NT2/D1 (cell line): ENCODE results near the gene SORCS1.

Experiments
- DNase-seq: peaks from one replicate; pipeline ENCODE4 v3.0.0-alpha.2; 2011; ENCODE audit warnings: low read depth, low spot score
- H3K27me3 ChIP-seq: 2 replicates; pipeline ENCODE4 v1.6.0; 2011; ENCODE audit warnings: mild to moderate bottlenecking; ENCODE audit not compliant: insufficient read length, insufficient read depth
- H3K36me3 ChIP-seq: 2 replicates; pipeline ENCODE4 v1.6.1; 2011; ENCODE audit warnings: mild to moderate bottlenecking, low read length, mixed read lengths; ENCODE audit not compliant: insufficient read depth, insufficient read length
- H3K4me1 ChIP-seq: 2 replicates; pipeline ENCODE4 v1.5.1; 2011; ENCODE audit not compliant: insufficient read depth, insufficient read length
- H3K4me3 ChIP-seq: 2 replicates; pipeline ENCODE4 v1.5.1; 2011; ENCODE audit warnings: low read depth; ENCODE audit not compliant: insufficient read length
- H3K9ac ChIP-seq: 2 replicates; pipeline ENCODE4 v1.6.0; 2011; ENCODE audit warnings: low read depth; ENCODE audit not compliant: insufficient read length
- H3K9me3 ChIP-seq: 2 replicates; pipeline ENCODE4 v1.5.1; 2011; ENCODE audit warnings: mild to moderate bottlenecking, low read length; ENCODE audit not compliant: insufficient read depth
- SUZ12 ChIP-seq: IDR thresholded peaks from 2 replicates; pipeline ENCODE4 v1.6.1; 2011; ENCODE audit not compliant: insufficient read length, insufficient read depth; ENCODE audit errors: extremely low read depth
- YY1 ChIP-seq: IDR thresholded peaks from 2 replicates; pipeline ENCODE4 v1.6.1; 2011; ENCODE audit not compliant: insufficient read length, insufficient read depth
- ZNF274 ChIP-seq: IDR thresholded peaks from 2 replicates; pipeline ENCODE4 v1.6.1; 2011; ENCODE audit warnings: mild to moderate bottlenecking, low read depth, low read length

SORCS1 gene

GRCh38 chr10:106727170-106727569 lies 437.3 kb downstream of the SORCS1 start:
- no peaks in the 10 kb centered on the region for H3K36me3 ChIP-seq
- no peak overlapping the region for H3K9ac ChIP-seq
- H3K27me3 ChIP-seq = no peaks in the 10 kb centered on the region
- no peak for DNase-seq
- TF ChIP-seq SUZ12 = no peak
- no peak for TF ChIP-seq ZNF274
- no peak for TF ChIP-seq YY1
- H3K4me1 ChIP-seq = no peaks in the 10 kb centered on the region
- H3K4me3 ChIP-seq = no peak overlapping the region
- no peaks in the 10 kb centered on the region for H3K9me3 ChIP-seq

- H3K4me3 ChIP-seq = no peak overlapping the region
- no peaks in the 10 kb centered on the region for H3K27me3 ChIP-seq
- H3K4me1 ChIP-seq = no peaks in the 10 kb centered on the region
- no peak for TF ChIP-seq YY1
- TF ChIP-seq ZNF274 = no peak
- TF ChIP-seq SUZ12 = no peak
- H3K9me3 ChIP-seq = no peaks in the 10 kb centered on the region
- H3K9ac ChIP-seq = no peak overlapping the region
- no peak for DNase-seq
- no peaks in the 10 kb centered on the region for H3K36me3 ChIP-seq
Measured at GRCh38 chr10:106722524-106722923, 442.0 kb downstream of the SORCS1 start.

- Histone ChIP-seq H3K27me3 (no peaks in the 10 kb centered on the region), H3K4me3 (no peak overlapping the region), H3K36me3 (no peaks in the 10 kb centered on the region), H3K9ac (no peak overlapping the region), H3K4me1 (no peaks in the 10 kb centered on the region), H3K9me3 (no peaks in the 10 kb centered on the region)
- DNase-seq = no peak
- TF ChIP-seq ZNF274 (no peak), SUZ12 (no peak)
Measured at GRCh38 chr10:106720683-106721082, 443.8 kb downstream of the SORCS1 start.

GRCh38 chr10:106716381-106716780 lies 448.1 kb downstream of the SORCS1 start:
- H3K36me3 ChIP-seq = no peaks in the 10 kb centered on the region
- no peaks in the 10 kb centered on the region for H3K27me3 ChIP-seq
- no peaks in the 10 kb centered on the region for H3K4me1 ChIP-seq
- no peak for DNase-seq
- no peak overlapping the region for H3K4me3 ChIP-seq
- H3K9me3 ChIP-seq = 0 out of 2 replicates have a peak, but pooled peaks cover 3% of the 10 kb centered on the region
- H3K9ac ChIP-seq = no peak overlapping the region
- TF ChIP-seq SUZ12 (no peak), YY1 (no peak), ZNF274 (no peak)

- Histone ChIP-seq H3K27me3 (no peaks in the 10 kb centered on the region), H3K4me3 (no peak overlapping the region), H3K9ac (no peak overlapping the region), H3K36me3 (no peaks in the 10 kb centered on the region), H3K4me1 (no peaks in the 10 kb centered on the region), H3K9me3 (0 out of 2 replicates have a peak, but pooled peaks cover 4% of the 10 kb centered on the region)
- TF ChIP-seq ZNF274 = no peak
- no peak for TF ChIP-seq YY1
- TF ChIP-seq SUZ12 = no peak
- DNase-seq = no peak
Measured at GRCh38 chr10:106714734-106715555, 449.6 kb downstream of the SORCS1 start.

GRCh38 chr10:106713846-106714245 lies 450.7 kb downstream of the SORCS1 start:
- no peak for DNase-seq
- Histone ChIP-seq H3K9ac (no peak overlapping the region), H3K27me3 (no peaks in the 10 kb centered on the region), H3K36me3 (no peaks in the 10 kb centered on the region), H3K4me3 (no peak overlapping the region), H3K9me3 (0 out of 2 replicates have a peak, but pooled peaks cover 4% of the 10 kb centered on the region), H3K4me1 (no peaks in the 10 kb centered on the region)
- no peak for TF ChIP-seq YY1

GRCh38 chr10:106712988-106713387 lies 451.5 kb downstream of the SORCS1 start:
- no peak overlapping the region for H3K4me3 ChIP-seq
- H3K9ac ChIP-seq = no peak overlapping the region
- DNase-seq = no peak
- no peaks in the 10 kb centered on the region for H3K4me1 ChIP-seq
- no peaks in the 10 kb centered on the region for H3K36me3 ChIP-seq
- 0 out of 2 replicates have a peak, but pooled peaks cover 4% of the 10 kb centered on the region for H3K9me3 ChIP-seq
- no peaks in the 10 kb centered on the region for H3K27me3 ChIP-seq
- TF ChIP-seq ZNF274 = no peak
- no peak for TF ChIP-seq SUZ12
- no peak for TF ChIP-seq YY1
